HFF-Myc (cell line): Measurements from ENCODE around the gene MRAS.
"Not testable (repeated sequence)": the region's sequence is repeated elsewhere in the genome, so short reads cannot be mapped to it uniquely, and the experiment has no call there.

Source experiments
- DNase-seq: peaks from one replicate; pipeline ENCODE4 v3.0.0-alpha.2; 2011; ENCODE audit warnings: low read depth; ENCODE audit errors: extremely low read depth
- H3K4me3 ChIP-seq: replicated peaks from 2 replicates; pipeline ENCODE4 v1.5.1; 2011; ENCODE audit warnings: low read depth, mild to moderate bottlenecking, control low read depth, low read length
- CTCF ChIP-seq: IDR thresholded peaks from 2 replicates; pipeline ENCODE4 v1.5.1; 2012; ENCODE audit warnings: mild to moderate bottlenecking, low read depth, low read length, control low read depth; ENCODE audit errors: missing control alignments

The MRAS gene

DNA sequence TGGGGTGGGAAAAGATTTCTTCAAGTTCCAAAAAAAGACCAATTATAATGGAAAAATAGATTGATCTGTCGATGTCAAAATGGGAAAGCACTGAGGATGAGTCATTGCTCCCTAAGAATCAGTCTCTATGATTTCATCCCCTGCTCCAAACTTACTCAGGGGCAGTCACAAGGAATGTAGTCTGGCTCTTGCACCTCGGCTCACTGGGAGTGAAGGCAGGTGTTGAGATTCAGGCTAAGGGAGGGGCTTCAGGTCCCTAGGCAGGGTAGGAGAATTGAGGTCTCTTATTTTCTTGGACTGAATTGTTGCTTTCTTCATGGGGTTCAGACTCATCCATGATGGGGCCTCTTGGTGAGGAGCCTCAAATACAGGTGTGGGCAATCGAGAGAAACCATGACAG, 100.3 kb downstream of the MRAS start:
- no peak overlapping the region for H3K4me3 ChIP-seq
- TF ChIP-seq CTCF: no peak

GRCh38 chr3:138449490-138449889, 101.1 kb downstream of the MRAS start:
- no peak overlapping the region for H3K4me3 ChIP-seq
- no peak for TF ChIP-seq CTCF
- no peak for DNase-seq

More for the DNA sequence above, 100.3 kb downstream of the MRAS start:
- no peak for DNase-seq

DNA sequence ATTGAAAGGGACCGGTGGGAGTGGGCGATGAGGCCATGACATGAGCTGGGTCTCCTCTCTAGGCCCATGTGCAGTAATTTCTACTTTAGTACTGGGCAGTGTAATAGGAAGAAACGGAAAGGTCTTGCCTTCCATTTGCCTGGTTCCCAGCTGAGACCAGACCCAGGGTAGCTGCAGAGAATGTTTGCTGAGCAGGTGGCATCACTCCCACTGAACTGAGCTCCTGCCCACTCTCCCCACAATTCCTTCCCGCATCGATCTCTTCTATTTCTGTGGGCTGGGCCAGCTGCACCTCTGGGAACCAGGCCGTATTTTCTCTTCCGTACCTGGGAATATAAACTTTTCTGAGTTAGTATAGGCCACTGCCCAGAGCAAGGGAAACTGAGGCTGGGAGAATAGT, 101.8 kb downstream of the MRAS start:
- no peak for DNase-seq
- H3K4me3 ChIP-seq: no peak overlapping the region
- TF ChIP-seq CTCF: no peak

GRCh38 chr3:138450704-138451424, 102.5 kb downstream of the MRAS start:
- H3K4me3 ChIP-seq: no peak overlapping the region
- TF ChIP-seq CTCF: no peak
- DNase-seq: no peak

DNA sequence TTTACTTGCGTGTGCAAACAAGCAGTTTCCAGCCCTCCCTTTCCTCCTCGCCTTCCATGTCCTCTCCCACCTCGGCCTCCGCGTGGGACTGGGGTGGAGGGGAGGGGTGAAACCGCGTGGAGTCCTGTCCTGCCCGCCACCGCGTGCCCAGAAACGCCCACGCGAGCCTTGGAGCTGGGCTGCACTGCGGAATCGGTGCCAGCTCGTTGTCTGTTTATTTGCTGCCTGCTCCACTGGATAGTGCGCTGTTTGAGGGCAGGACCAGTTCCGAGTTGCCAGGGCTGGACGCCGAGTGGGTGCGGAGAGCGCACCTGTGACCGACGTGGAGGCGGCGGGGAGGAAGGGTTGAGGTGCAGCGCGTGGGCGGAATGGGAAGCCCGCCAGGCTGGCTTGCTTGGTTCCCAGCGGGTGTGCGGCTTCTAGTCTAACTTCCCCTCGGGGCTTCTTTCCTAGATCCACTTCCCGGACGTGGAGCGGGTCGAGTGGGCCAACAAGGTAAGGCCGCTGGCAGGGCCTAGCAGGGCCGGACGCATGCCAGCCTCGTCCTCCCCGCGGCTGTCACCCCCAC, 103.3 kb downstream of the MRAS start:
- no peak overlapping the region for H3K4me3 ChIP-seq
- TF ChIP-seq CTCF: no peak
- no peak for DNase-seq

DNA sequence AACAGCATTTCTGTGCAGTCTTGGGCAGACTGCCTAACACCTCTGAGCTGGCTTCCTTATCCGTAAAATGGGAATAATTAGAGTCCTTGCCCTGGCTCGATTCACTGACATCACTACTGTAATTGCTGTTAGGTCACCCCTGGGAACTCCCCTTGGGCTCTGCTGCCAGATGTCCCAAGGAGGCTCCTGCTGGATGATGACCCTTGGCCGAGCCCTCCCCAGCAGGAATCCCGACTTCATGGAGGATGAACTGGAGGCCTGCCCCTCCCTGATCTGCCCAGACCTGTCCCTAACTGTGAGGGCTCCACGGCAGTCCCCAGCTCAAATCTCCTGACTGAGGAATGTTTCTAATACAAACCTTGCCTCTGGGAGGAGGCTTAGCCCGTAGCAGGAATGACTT, 104.1 kb downstream of the MRAS start:
- TF ChIP-seq CTCF: no peak
- H3K4me3 ChIP-seq: no peak overlapping the region
- DNase-seq: no peak

GRCh38 chr3:138453940-138454339, 105.6 kb downstream of the MRAS start:
- not testable (repeated sequence) for H3K4me3 ChIP-seq, DNase-seq
